AG04450 (cell line): ENCODE results near the gene CCDC192. TPM values are rescaled to one million over a fixed set of nuclear protein-coding genes. Genes with fewer than 3 reads are reported as not detected.

Experiments used
- CTCF ChIA-PET: fragments of 300-600, 350-600 bp; formaldehyde crosslinking; extraction: SDS; loops from one replicate; lab custom pipeline; 2022; ENCODE audit warnings: antibody characterized with exemption, inconsistent platforms; lab: Charles Lee
- POLR2A ChIA-PET: fragments of 350-600 bp; formaldehyde crosslinking; extraction: SDS; loops from one replicate; lab custom pipeline; 2021; ENCODE audit warnings: antibody characterized with exemption, inconsistent platforms; lab: Yijun Ruan, JAX
- DNase-seq: peaks from one replicate; pipeline ENCODE4 v3.0.0-alpha.2; 2011; ENCODE audit warnings: low read depth, low spot score
- H3K27ac ChIP-seq: one replicate; pipeline ENCODE4 v1.5.1; 2012; ENCODE audit warnings: low read depth, low read length, control low read depth
- H3K27me3 ChIP-seq: one replicate; pipeline ENCODE4 v1.6.0; 2012; ENCODE audit warnings: low read length; ENCODE audit not compliant: control insufficient read depth, insufficient read depth
- H3K4me3 ChIP-seq: 2 replicates; pipeline ENCODE4 v1.5.1; 2011; ENCODE audit warnings: mild to moderate bottlenecking, low read depth, low read length, control low read depth
- H3K9me3 ChIP-seq: 2 replicates; pipeline ENCODE4 v1.5.1; 2012; ENCODE audit warnings: low read length; ENCODE audit not compliant: control insufficient read depth, insufficient read depth
- CTCF ChIP-seq: IDR thresholded peaks from 2 replicates; pipeline ENCODE4 v1.5.1; 2011; ENCODE audit warnings: low read depth, low read length, control low read depth, inconsistent platforms
- polyA plus RNA-seq: library from polyadenylated mRNA; depleted of rRNA; stranded (reverse); fragments of >200 nt; gene quantifications from 2 replicates; pipeline ENCODE4 v1.2.3, GENCODE V29; 2011

Gene CCDC192
- polyA plus RNA-seq, 1 experiment = not detected

- no peaks in the 10 kb centered on the region for H3K9me3 ChIP-seq
- POLR2A ChIA-PET = no interaction called here
- DNase-seq = no peak
- CTCF ChIA-PET = no interaction called here
- H3K4me3 ChIP-seq = no peak overlapping the region
- no peak for TF ChIP-seq CTCF
- H3K27ac ChIP-seq = no peak overlapping the region
- H3K27me3 ChIP-seq = no peaks in the 10 kb centered on the region
These were observed 161.3 kb downstream of the CCDC192 start for GRCh38 chr5:127864511-127864910.

GRCh38 chr5:127865273-127865672 lies 162.1 kb downstream of the CCDC192 start:
- ChIA-PET CTCF (interaction anchor here (1.0 to 3.4 kb wide), 2 partner anchors 12 to 21 kb away, joined by 3 to 35 read pairs; no protein-coding TSS in a partner anchor), POLR2A (no interaction called here)
- Histone ChIP-seq H3K4me3 (no peak overlapping the region), H3K27ac (no peak overlapping the region), H3K9me3 (no peaks in the 10 kb centered on the region), H3K27me3 (no peaks in the 10 kb centered on the region)
- DNase-seq = no peak
- no peak for TF ChIP-seq CTCF

- Histone ChIP-seq H3K4me3 (no peak overlapping the region), H3K9me3 (no peaks in the 10 kb centered on the region), H3K27me3 (no peaks in the 10 kb centered on the region), H3K27ac (no peak overlapping the region)
- ChIA-PET CTCF (interaction anchor here (0.6 to 3.4 kb wide), 4 partner anchors 8 to 391 kb away, joined by 3 to 35 read pairs (median 4); no protein-coding TSS in a partner anchor), POLR2A (no interaction called here)
- TF ChIP-seq CTCF = no peak
- DNase-seq = no peak
These were observed 164.0 kb downstream of the CCDC192 start for GRCh38 chr5:127867022-127867783.

- POLR2A ChIA-PET = no interaction called here
- CTCF ChIA-PET = interaction anchor here (1.6 kb wide), 1 partner anchor 210 kb away, joined by 6 read pairs; no protein-coding TSS in a partner anchor
- DNase-seq = no peak
- no peaks in the 10 kb centered on the region for H3K9me3 ChIP-seq
- no peak overlapping the region for H3K27ac ChIP-seq
- no peaks in the 10 kb centered on the region for H3K27me3 ChIP-seq
- H3K4me3 ChIP-seq = no peak overlapping the region
- TF ChIP-seq CTCF = no peak
These were observed 167.7 kb downstream of the CCDC192 start for GRCh38 chr5:127870914-127871313.

- no peak overlapping the region for H3K4me3 ChIP-seq
- H3K27me3 ChIP-seq = no peaks in the 10 kb centered on the region
- CTCF ChIA-PET = interaction anchor here (1.4 to 1.6 kb wide), 2 partner anchors 210 to 330 kb away, joined by 6 to 7 read pairs; no protein-coding TSS in a partner anchor
- POLR2A ChIA-PET = no interaction called here
- no peaks in the 10 kb centered on the region for H3K9me3 ChIP-seq
- TF ChIP-seq CTCF = no peak
- DNase-seq = no peak
- no peak overlapping the region for H3K27ac ChIP-seq
These were observed 168.4 kb downstream of the CCDC192 start for GRCh38 chr5:127871503-127872153.
